Right cardiac atrium (tissue), 5 donors: Measurements from ENCODE around the gene CEP78. TPM values are rescaled to one million over a fixed set of nuclear protein-coding genes. Genes with fewer than 3 reads are reported as not detected.
"Not testable (repeated sequence)": the region's sequence is repeated elsewhere in the genome, so short reads cannot be mapped to it uniquely, and the experiment has no call there.

ENCODE experiments used
- ATAC-seq, 2 donors: fragments of 200-7000 bp; cut with Tn5 transposase; one replicate each; pipeline versions ENCODE4 v1.8.0 to v1.9.1; 2020; ENCODE audit warnings: moderate library complexity in 2 of 2, mild to moderate bottlenecking in 1 of 2
- DNase-seq, 3 donors: peaks; one replicate each; pipeline ENCODE4 v3.0.0-alpha.2; 2020
- H3K27ac ChIP-seq: one replicate; pipeline ENCODE4 v1.5.1; 2013; ENCODE audit warnings: mild to moderate bottlenecking, low read length, control low read depth, moderate library complexity
- H3K27me3 ChIP-seq: one replicate; pipeline ENCODE4 v1.6.1; 2013; ENCODE audit not compliant: control insufficient read depth, insufficient read depth
- H3K4me1 ChIP-seq: one replicate; pipeline ENCODE4 v1.6.1; 2013; ENCODE audit warnings: low read length; ENCODE audit not compliant: control insufficient read depth, insufficient read depth
- H3K4me3 ChIP-seq: one replicate; pipeline ENCODE4 v1.5.1; 2013; ENCODE audit warnings: low read length, control low read depth
- H3K9me3 ChIP-seq: one replicate; pipeline ENCODE4 v1.6.1; 2013; ENCODE audit warnings: low read length; ENCODE audit not compliant: control insufficient read depth
- WGBS: extraction: QIAGEN DNeasy Blood & Tissue Kit; methylation state at CpG from one replicate; pipeline ENCODE4 v1.1.7; 2013; 5-methylcytosine and 5-hydroxymethylcytosine counted together
- intact Hi-C, 4 donors: fragments of 100-400 bp; cut with DNase I; formaldehyde crosslinking; loops; one replicate each; pipeline versions ENCODE4 v1.11.0 to v1.14.0; 2022 to 2023
- polyA plus RNA-seq: library from polyadenylated mRNA; stranded (reverse); fragments of 200-250 nt; gene quantifications from one replicate; pipeline ENCODE4 v1.2.3, GENCODE V29; 2013
- total RNA-seq, 4 donors: library from RNA; stranded (reverse); fragmentation: NEBNext Ultra II Directional; extraction: Animal tissue kit (Norgen Biotek cat#: 25700); gene quantifications; one replicate each; pipeline ENCODE4 v1.2.1, GENCODE V29; 2021
- donor health status: healthy with polysubstance abuse.
- donor health status: DM: no; HTN: yes; CAD: no.
- donor health status: DM: no; HTN: no; CAD: no.
- donor health status: DM: no; HTN: yes; CAD: no; lungs with severe emphysema.
- donor health status: DM: yes; HTN: yes; CAD: no.

Gene CEP78
- total and polyA plus RNA-seq, 5 donors = 2.9 to 6.9 (median 4.5) TPM

DNA sequence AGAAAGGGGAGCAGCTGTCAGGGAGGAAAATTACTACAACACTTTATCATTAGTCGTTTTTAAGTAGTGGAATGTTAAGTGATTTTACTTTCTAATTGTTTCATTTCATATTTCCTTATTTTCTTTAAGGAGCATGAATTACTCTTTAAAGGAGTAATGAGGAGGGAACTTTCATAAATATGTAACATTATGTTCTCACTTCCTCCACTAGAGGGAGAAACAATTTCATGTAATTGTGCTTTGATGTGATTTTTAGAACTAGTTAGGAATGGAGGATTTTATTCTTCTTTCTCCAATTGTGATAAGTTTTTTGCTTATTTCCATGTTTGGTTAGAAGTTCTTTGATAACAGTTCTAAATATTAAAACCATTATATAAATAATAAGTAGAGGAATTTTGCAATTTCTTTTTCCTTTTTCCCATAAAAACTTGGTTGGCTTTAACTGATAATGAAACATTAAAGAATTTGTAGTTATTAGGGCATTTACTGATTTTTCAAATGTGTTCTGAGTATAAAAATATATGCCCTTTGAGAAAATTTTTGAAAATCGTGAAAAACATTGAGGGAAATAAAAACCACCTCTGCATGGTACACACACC lies 25.6 kb downstream of the CEP78 start:
- ATAC-seq (no peak), DNase-seq (no peak)
- no peak overlapping the region for H3K4me3 ChIP-seq
- no peaks in the 10 kb centered on the region for H3K4me1 ChIP-seq
- WGBS = 46% methylated on average over 2 of the region's 2 CpGs
- no peak overlapping the region for H3K27ac ChIP-seq
- H3K9me3 ChIP-seq = no peaks in the 10 kb centered on the region
- no peaks in the 10 kb centered on the region for H3K27me3 ChIP-seq
- intact Hi-C loops = loop anchor here in 3 of 4 donors (5.0 to 10.0 kb wide), 3 partner anchors 103 to 111 kb away; no protein-coding TSS in a partner anchor

DNA sequence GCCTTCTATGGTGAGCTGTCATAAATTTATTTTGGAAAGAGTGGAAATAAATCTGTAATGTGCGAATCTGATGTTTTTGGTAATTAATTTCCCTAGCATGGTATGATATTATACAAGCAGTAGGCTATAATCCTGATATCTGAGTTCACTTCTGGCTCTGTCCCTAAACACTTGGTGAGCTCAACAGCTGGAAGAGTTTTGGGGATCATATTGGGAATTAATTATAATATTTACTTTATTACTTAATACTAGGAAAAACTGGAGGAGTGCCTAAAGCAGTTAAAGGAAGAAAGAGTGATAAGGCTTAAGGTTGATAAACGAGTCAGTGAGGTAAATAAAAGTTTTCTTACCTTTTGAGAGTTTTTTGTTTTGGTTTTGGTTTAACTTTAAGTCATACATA lies 26.8 kb downstream of the CEP78 start:
- 78% methylated on average over 2 of the region's 2 CpGs for WGBS
- no peaks in the 10 kb centered on the region for H3K9me3 ChIP-seq
- H3K4me1 ChIP-seq = no peaks in the 10 kb centered on the region
- DNase-seq = no peak
- H3K4me3 ChIP-seq = no peak overlapping the region
- no peak overlapping the region for H3K27ac ChIP-seq
- intact Hi-C loops = loop anchor here in 3 of 4 donors (5.0 to 10.0 kb wide), 3 partner anchors 102 to 110 kb away; no protein-coding TSS in a partner anchor
- H3K27me3 ChIP-seq = no peaks in the 10 kb centered on the region
- ATAC-seq = no peak

DNA sequence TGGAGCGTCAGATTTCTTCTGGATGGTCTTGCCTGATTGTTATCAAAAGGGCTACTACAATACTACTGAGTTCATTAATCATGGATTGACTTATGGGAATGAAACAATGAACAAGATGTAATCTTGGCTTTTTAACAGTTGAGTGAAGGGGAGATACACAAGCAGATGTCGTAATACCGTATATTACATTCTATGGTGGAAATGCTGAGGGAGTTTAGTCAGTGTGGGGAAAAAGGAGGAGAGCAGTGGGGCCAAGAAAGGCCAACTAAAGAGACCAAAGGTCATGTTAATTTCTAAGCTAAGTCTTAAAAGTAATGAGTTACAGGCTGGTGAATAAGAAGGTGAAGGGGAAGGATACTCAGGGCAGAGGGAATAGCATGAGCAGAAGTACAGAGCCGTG lies 32.0 kb downstream of the CEP78 start:
- H3K27me3 ChIP-seq = no peaks in the 10 kb centered on the region
- no peak overlapping the region for H3K27ac ChIP-seq
- no peaks in the 10 kb centered on the region for H3K4me1 ChIP-seq
- 96% methylated on average over 4 of the region's 4 CpGs for WGBS
- no peaks in the 10 kb centered on the region for H3K9me3 ChIP-seq
- H3K4me3 ChIP-seq = no peak overlapping the region
- ATAC-seq (no peak), DNase-seq (no peak)
- intact Hi-C loops = loop anchor here in 1 of 4 donors (10.0 kb wide), 1 partner anchor 97 kb away; no protein-coding TSS in a partner anchor

DNA sequence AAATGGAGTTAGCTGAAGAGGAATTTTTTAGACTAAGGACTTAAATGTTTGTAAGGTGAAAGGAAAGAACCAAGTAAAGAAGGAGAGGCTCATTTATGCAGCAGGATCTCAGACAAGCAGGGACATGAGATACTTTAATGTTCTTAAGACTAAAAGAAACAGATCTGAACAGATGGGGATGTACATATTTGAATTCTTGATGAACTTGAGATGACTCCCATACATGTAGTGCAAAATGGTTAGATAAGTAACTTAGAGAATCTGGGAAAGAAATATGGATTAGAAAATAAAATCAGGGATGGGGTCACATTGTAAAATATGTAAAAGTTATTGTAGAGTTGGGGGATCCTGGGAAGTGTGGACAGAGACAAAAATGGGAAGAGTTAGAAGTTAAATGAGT lies 33.9 kb downstream of the CEP78 start:
- no peaks in the 10 kb centered on the region for H3K27me3 ChIP-seq
- DNase-seq = no peak
- no peak overlapping the region for H3K27ac ChIP-seq
- intact Hi-C loops = loop anchor here in 1 of 4 donors (10.0 kb wide), 1 partner anchor 95 kb away; no protein-coding TSS in a partner anchor
- no peak overlapping the region for H3K4me3 ChIP-seq
- no peaks in the 10 kb centered on the region for H3K4me1 ChIP-seq
- no peaks in the 10 kb centered on the region for H3K9me3 ChIP-seq
- ATAC-seq = no peak

DNA sequence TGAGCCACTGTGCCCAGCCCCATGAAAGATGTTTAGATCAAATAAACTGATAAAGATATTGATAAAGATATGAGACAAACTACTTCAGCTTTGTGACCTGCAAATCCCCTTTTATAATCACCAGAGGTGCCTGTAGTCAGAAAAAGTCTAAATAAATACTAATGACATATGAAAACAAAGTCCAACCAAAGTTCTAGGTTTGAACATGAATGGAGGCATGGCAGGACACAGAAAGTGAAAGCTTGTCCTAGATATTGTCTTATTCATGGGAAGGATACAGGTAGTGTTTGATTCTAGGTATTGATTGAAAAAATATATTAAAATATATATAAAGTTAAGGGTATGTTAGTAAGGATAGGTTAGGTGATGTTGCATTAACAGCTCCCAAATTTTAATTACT lies 36.4 kb downstream of the CEP78 start:
- no peaks in the 10 kb centered on the region for H3K9me3 ChIP-seq
- ATAC-seq (no peak), DNase-seq (no peak)
- intact Hi-C loops = no loop called here
- no peaks in the 10 kb centered on the region for H3K27me3 ChIP-seq
- H3K27ac ChIP-seq = no peak overlapping the region
- no peaks in the 10 kb centered on the region for H3K4me1 ChIP-seq
- no peak overlapping the region for H3K4me3 ChIP-seq

DNA sequence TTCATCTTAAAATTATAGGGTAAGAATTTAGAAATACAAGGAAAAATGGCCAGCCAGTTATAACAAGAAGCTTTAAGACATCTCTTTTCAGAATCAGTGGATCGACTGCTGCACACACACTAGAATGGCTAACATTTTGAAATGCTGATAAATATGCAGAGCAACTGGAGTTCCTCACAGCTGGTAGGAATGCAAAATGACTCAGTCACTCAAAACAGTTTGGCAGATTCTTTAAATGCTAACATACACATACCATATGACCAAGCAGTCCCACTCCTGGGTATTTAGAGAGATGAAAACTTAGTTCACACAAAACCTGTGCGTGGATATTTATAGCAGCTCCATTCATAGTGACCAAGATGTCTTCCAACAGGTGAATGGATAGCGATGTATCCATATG lies 37.9 kb downstream of the CEP78 start:
- Histone ChIP-seq H3K4me1 (no peaks in the 10 kb centered on the region), H3K4me3 (no peak overlapping the region), H3K27ac (no peak overlapping the region), H3K27me3 (no peaks in the 10 kb centered on the region), H3K9me3 (no peaks in the 10 kb centered on the region)
- intact Hi-C loops = no loop called here
- DNase-seq = no peak
- no peak for ATAC-seq
- WGBS = 94% methylated on average over 3 of the region's 3 CpGs

DNA sequence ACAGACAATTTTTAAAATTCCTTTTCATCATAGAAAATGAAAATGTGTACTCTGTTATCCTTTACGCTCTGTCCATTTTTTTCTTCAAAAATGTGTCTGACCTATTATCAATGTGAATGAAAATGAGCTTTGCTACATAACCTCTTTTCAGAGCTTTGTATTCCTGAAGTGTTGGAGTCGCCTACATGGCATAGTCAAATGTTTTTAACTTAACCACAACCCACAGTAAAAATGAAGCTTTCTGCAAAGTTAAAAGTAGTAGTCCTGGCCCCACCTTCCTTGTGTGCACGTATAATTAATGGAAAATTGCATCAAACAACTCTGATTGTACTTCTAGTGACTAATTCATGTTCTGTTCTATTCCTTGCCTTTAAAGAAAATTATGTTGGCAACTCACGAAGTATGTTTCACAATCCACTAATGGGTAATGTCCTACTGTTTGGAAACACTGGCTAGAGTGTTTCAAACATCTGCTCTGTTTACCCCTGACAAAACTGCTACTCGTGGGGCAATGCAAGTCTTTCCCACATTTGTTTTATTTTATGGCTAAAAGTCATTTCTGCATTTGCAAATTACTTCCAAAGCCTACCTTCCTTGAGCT lies 42.4 kb downstream of the CEP78 start:
- 60% methylated on average over 5 of the region's 5 CpGs for WGBS
- Histone ChIP-seq H3K27me3 (no peaks in the 10 kb centered on the region), H3K9me3 (no peaks in the 10 kb centered on the region), H3K4me1 (peaks cover 6% of the 10 kb centered on the region), H3K27ac (no peak overlapping the region), H3K4me3 (no peak overlapping the region)
- DNase-seq (no peak), ATAC-seq (peak; percentile 78 to 83)
- intact Hi-C loops = no loop called here

DNA sequence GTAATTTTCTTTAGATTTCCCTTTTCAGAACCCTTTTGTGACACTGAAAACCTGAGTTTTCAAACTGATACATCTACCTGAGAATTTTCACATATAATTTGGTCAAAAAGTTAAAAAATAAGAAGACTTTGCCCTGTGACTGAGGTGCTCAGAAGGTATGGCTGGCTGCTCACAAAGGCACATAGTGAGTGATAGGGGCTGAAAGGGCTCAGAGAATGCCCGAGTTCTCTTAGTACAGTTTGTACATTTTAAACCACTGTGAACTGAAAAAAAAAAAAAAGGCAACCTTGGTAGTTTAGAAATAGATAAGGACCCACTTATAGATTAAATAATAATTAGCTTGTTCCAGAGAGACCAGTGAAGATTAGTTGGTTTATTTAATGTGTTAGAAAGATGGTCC lies 42.9 kb downstream of the CEP78 start:
- Histone ChIP-seq H3K27ac (no peak overlapping the region), H3K27me3 (no peaks in the 10 kb centered on the region), H3K4me3 (no peak overlapping the region), H3K4me1 (peaks cover 6% of the 10 kb centered on the region), H3K9me3 (no peaks in the 10 kb centered on the region)
- DNase-seq = no peak
- intact Hi-C loops = no loop called here
- ATAC-seq = no peak
- 80% methylated on average over 1 of the region's 1 CpG for WGBS

DNA sequence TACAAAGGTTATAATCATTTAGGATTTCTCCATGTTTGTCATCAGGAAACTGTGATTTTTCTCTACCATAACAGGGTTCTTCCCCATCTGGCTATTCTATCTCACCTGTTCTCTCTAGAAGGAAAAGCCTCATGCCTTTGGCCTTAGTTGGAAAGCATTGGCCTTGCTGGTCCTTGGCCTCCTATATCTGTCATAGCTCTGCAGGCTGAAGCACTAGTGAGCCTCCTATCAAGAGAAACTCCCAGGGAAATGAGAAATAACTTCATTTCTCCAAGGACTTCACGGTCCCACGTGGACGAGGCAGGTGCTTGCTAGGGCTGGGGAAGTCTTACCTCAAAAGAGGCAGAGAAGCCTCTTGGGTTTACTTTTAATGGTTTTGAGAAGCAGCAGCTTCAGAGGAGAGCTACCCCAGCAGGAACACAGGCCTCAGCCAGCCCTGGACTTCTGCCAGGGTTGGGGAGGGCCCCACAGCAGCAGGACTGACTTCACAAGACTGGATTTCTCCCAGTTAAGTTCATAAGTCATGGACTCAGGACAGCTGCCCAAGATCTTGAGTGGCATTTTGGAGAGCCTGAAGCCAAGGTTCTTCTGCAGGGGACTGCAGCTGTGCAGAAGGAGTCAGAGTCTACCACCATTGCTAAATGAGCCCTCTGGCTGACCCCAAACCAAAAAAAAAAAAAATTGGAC lies 45.2 kb downstream of the CEP78 start:
- DNase-seq (peak; percentile 86 to 95 (median 93)), ATAC-seq (peak; percentile 92 to 97)
- Histone ChIP-seq H3K4me1 (peaks cover 6% of the 10 kb centered on the region), H3K27me3 (no peaks in the 10 kb centered on the region), H3K9me3 (no peaks in the 10 kb centered on the region), H3K27ac (peak overlapping the region; percentile 32), H3K4me3 (no peak overlapping the region)
- WGBS = 47% methylated on average over 3 of the region's 3 CpGs
- intact Hi-C loops = no loop called here

DNA sequence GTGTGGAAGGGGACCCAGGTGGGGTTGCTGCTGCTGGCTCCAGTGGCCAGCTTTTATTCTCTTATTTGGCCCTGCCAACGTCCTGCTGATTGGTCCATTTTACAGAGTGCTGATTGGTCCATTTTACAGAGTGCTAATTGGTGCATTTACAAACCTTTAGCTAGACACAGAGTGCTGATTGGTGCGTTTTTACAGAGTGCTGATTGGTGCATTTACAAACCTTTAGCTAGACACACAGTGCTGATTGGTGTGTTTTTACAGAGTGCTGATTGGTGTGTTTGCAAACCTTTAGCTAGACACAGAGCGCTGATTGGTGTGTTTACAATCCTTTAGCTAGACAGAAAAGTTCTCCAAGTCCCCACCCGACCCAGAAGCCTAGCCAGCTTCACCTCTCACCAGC lies 48.3 kb downstream of the CEP78 start:
- H3K27me3 ChIP-seq, H3K27ac ChIP-seq, intact Hi-C loops, H3K4me1 ChIP-seq, H3K9me3 ChIP-seq, H3K4me3 ChIP-seq, DNase-seq, ATAC-seq: not testable (repeated sequence)
- 86% methylated on average over 4 of the region's 4 CpGs for WGBS

DNA sequence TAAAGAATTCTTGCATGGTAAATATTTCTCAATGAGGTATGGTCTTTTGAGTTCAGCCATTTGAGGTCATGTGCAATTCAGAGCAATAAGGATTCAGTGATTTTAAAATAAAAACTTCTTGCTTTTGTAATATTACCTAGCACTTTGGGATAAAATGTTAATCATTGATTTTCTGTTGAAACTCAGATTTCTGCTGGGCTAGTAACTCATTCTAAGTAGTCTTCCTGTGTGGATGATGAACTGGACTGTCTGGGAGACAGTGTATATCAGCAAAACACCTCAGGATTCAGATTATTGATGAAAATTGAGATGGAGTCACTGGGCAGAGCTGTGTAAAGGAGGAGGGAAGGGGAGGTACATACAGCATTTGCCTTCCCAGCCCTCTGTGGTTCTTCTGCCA lies 50.2 kb downstream of the CEP78 start:
- no peak overlapping the region for H3K27ac ChIP-seq
- intact Hi-C loops = no loop called here

More for the DNA sequence above, 50.2 kb downstream of the CEP78 start:
- ATAC-seq (no peak), DNase-seq (no peak)
- Histone ChIP-seq H3K4me1 (peaks cover 3% of the 10 kb centered on the region), H3K9me3 (no peaks in the 10 kb centered on the region), H3K27me3 (no peaks in the 10 kb centered on the region), H3K4me3 (no peak overlapping the region)
